HG03175 (cell line): Measurements from ENCODE around the gene GALNT9.
"Not testable (repeated sequence)": the region's sequence is repeated elsewhere in the genome, so short reads cannot be mapped to it uniquely, and the experiment has no call there.

Experiments used
- ATAC-seq: cut with Tn5 transposase; IDR thresholded peaks from one replicate; pipeline ENCODE4 v1.9.1; 2021; ENCODE audit warnings: mild to moderate bottlenecking, moderate library complexity; ENCODE audit not compliant: unreplicated experiment

Gene GALNT9

GRCh38 chr12:132267873-132268272 is 61.5 kb downstream of the GALNT9 start:
- no peak for ATAC-seq

- ATAC-seq = no peak
Measured at GRCh38 chr12:132266802-132267201, 62.6 kb downstream of the GALNT9 start.

- no peak for ATAC-seq
Measured at GRCh38 chr12:132266370-132266769, 63.0 kb downstream of the GALNT9 start.

- not testable (repeated sequence) for ATAC-seq
Measured at GRCh38 chr12:132265822-132266221, 63.6 kb downstream of the GALNT9 start.

- no peak for ATAC-seq
Measured at GRCh38 chr12:132265056-132265800, 64.2 kb downstream of the GALNT9 start.

GRCh38 chr12:132264086-132265010 is 65.0 kb downstream of the GALNT9 start:
- ATAC-seq = no peak

GRCh38 chr12:132263451-132264049 is 65.8 kb downstream of the GALNT9 start:
- no peak for ATAC-seq

- ATAC-seq = no peak
Measured at GRCh38 chr12:132263061-132263360, 66.4 kb downstream of the GALNT9 start.

GRCh38 chr12:132262256-132263060 is 66.9 kb downstream of the GALNT9 start:
- no peak for ATAC-seq

GRCh38 chr12:132261328-132262138 is 67.9 kb downstream of the GALNT9 start:
- no peak for ATAC-seq

GRCh38 chr12:132260721-132261120 is 68.7 kb downstream of the GALNT9 start:
- ATAC-seq = no peak

- ATAC-seq = no peak
Measured at GRCh38 chr12:132259872-132260695, 69.3 kb downstream of the GALNT9 start.

- ATAC-seq = no peak
Measured at GRCh38 chr12:132259364-132259871, 70.0 kb downstream of the GALNT9 start.

- ATAC-seq = no peak
Measured at GRCh38 chr12:132258543-132258942, 70.8 kb downstream of the GALNT9 start.

GRCh38 chr12:132257955-132258490 is 71.4 kb downstream of the GALNT9 start:
- no peak for ATAC-seq

- no peak for ATAC-seq
Measured at GRCh38 chr12:132257206-132257954, 72.0 kb downstream of the GALNT9 start.

GRCh38 chr12:132256646-132257045 is 72.7 kb downstream of the GALNT9 start:
- ATAC-seq = no peak

- ATAC-seq = no peak
Measured at GRCh38 chr12:132255642-132256041, 73.7 kb downstream of the GALNT9 start.
